SK-N-SH treated with all-trans-retinoic acid at 6 μM for 48 hours (cell line): ENCODE measurements around the gene ERMARD.

Experiments used
- ATAC-seq: fragments of 200-7000 bp; cut with Tn5 transposase; 3 replicates; pipeline ENCODE4 v1.9.1; 2020; ENCODE audit warnings: mild to moderate bottlenecking, moderate library complexity
- BACH2 ChIP-seq: fragments of 250-450 bp; sonication (Bioruptor Pico); IDR thresholded peaks from 2 replicates; pipeline ENCODE4 v1.9.0; 2021; ENCODE audit warnings: mild to moderate bottlenecking, borderline replicate concordance
- CREB5 ChIP-seq: fragments of 250-450 bp; sonication (Bioruptor Pico); IDR thresholded peaks from 2 replicates; pipeline ENCODE4 v1.5.1; 2020; ENCODE audit warnings: low read depth, mild to moderate bottlenecking, moderate library complexity
- CSDC2 ChIP-seq: fragments of 250-450 bp; sonication (Bioruptor Pico); IDR thresholded peaks from 2 replicates; pipeline ENCODE4 v1.5.0; 2020; ENCODE audit warnings: mild to moderate bottlenecking, moderate library complexity
- CSRNP3 ChIP-seq: fragments of 250-450 bp; sonication (Bioruptor Pico); IDR thresholded peaks from 2 replicates; pipeline ENCODE4 v1.5.1; 2021; ENCODE audit warnings: mild to moderate bottlenecking, moderate library complexity
- ESRRG ChIP-seq: fragments of 250-450 bp; sonication (Bioruptor Pico); IDR thresholded peaks from 2 replicates; pipeline ENCODE4 v1.6.1; 2021; ENCODE audit warnings: mild to moderate bottlenecking
- GLIS3 ChIP-seq: fragments of 250-450 bp; sonication (Bioruptor Pico); IDR thresholded peaks from 2 replicates; pipeline ENCODE4 v1.5.0; 2020; ENCODE audit warnings: mild to moderate bottlenecking, moderate library complexity
- ISL1 ChIP-seq: fragments of 250-450 bp; sonication (Bioruptor Pico); IDR thresholded peaks from 2 replicates; pipeline ENCODE4 v2.1.2; 2022; ENCODE audit warnings: mild to moderate bottlenecking, moderate library complexity
- OSR1 ChIP-seq: fragments of 250-450 bp; sonication (Bioruptor Pico); IDR thresholded peaks from 2 replicates; pipeline ENCODE4 v1.8.0; 2022; ENCODE audit warnings: moderate library complexity, mild to moderate bottlenecking, inconsistent platforms
- PATZ1 ChIP-seq: fragments of 250-450 bp; sonication (Bioruptor Pico); IDR thresholded peaks from 2 replicates; pipeline ENCODE4 v1.8.0; 2020; ENCODE audit warnings: mild to moderate bottlenecking, moderate library complexity, borderline replicate concordance
- POU6F1 ChIP-seq: fragments of 250-450 bp; sonication (Bioruptor Pico); IDR thresholded peaks from 2 replicates; pipeline ENCODE4 v1.8.0; 2021; ENCODE audit warnings: low read depth, mild to moderate bottlenecking, moderate library complexity, borderline replicate concordance
- PPARA ChIP-seq: fragments of 250-450 bp; sonication (Bioruptor Pico); IDR thresholded peaks from 2 replicates; pipeline ENCODE4 v1.5.0; 2020; ENCODE audit warnings: mild to moderate bottlenecking, borderline replicate concordance
- RARB ChIP-seq: fragments of 250-450 bp; sonication (Bioruptor Pico); IDR thresholded peaks from 2 replicates; pipeline ENCODE4 v1.8.0; 2021; ENCODE audit warnings: mild to moderate bottlenecking, moderate library complexity
- TCF4 ChIP-seq: fragments of 250-450 bp; sonication (Bioruptor Pico); IDR thresholded peaks from 2 replicates; pipeline ENCODE4 v1.8.0; 2021; ENCODE audit warnings: mild to moderate bottlenecking, moderate library complexity, borderline replicate concordance
- TOX ChIP-seq: fragments of 250-450 bp; sonication (Bioruptor Pico); IDR thresholded peaks from 2 replicates; pipeline ENCODE4 v1.8.0; 2021; ENCODE audit warnings: mild to moderate bottlenecking, moderate library complexity, borderline replicate concordance
- TSHZ2 ChIP-seq: fragments of 250-450 bp; sonication (Bioruptor Pico); IDR thresholded peaks from 2 replicates; pipeline ENCODE4 v1.5.0; 2020; ENCODE audit warnings: mild to moderate bottlenecking, moderate library complexity
- ZC3H10 ChIP-seq: fragments of 250-450 bp; sonication (Bioruptor Pico); IDR thresholded peaks from 2 replicates; pipeline ENCODE4 v1.5.1; 2021; ENCODE audit warnings: mild to moderate bottlenecking, moderate library complexity
- ZFP3 ChIP-seq: fragments of 250-450 bp; sonication (Bioruptor Pico); IDR thresholded peaks from 2 replicates; pipeline ENCODE4 v1.5.0; 2020; ENCODE audit warnings: mild to moderate bottlenecking, moderate library complexity
- ZFP30 ChIP-seq: fragments of 450-650 bp; formaldehyde crosslinking; IDR thresholded peaks from 2 replicates; pipeline ENCODE4 v1.5.0; 2022; ENCODE audit warnings: mild to moderate bottlenecking, moderate library complexity
- ZNF565 ChIP-seq: fragments of 450-650 bp; formaldehyde crosslinking; conservative IDR thresholded peaks from 2 replicates; pipeline ENCODE4 v1.5.0; 2020; ENCODE audit warnings: low read depth, mild to moderate bottlenecking, moderate library complexity
- ZNF8 ChIP-seq: fragments of 450-650 bp; formaldehyde crosslinking; IDR thresholded peaks from 2 replicates; pipeline ENCODE4 v1.5.0; 2020; ENCODE audit warnings: mild to moderate bottlenecking, moderate library complexity

Gene ERMARD

GRCh38 chr6:169807699-169808607, 56.5 kb downstream of the ERMARD start:
- TF ChIP-seq TCF4 (CRISPR knock-in tag) (no peak), TSHZ2 (CRISPR knock-in tag) (no peak), RARB (CRISPR knock-in tag) (no peak), POU6F1 (CRISPR knock-in tag) (no peak), TOX (CRISPR knock-in tag) (no peak), ZNF565 (CRISPR knock-in tag) (no peak), CSDC2 (CRISPR knock-in tag) (no peak), PATZ1 (CRISPR knock-in tag) (no peak), GLIS3 (CRISPR knock-in tag) (no peak), PPARA (CRISPR knock-in tag) (no peak), CSRNP3 (CRISPR knock-in tag) (no peak), ZC3H10 (CRISPR knock-in tag) (no peak), ISL1 (no peak), BACH2 (CRISPR knock-in tag) (no peak), OSR1 (CRISPR knock-in tag) (no peak), ZFP3 (no peak), ESRRG (CRISPR knock-in tag) (no peak), ZFP30 (CRISPR knock-in tag) (no peak)
- TF ChIP-seq, all 23 proteins: peak for 0
- ATAC-seq, result no peak

- ATAC-seq, result no peak
- no peak for TF ChIP-seq RARB (CRISPR knock-in tag)
- TF ChIP-seq, all 23 proteins: peak for 0
These were observed 57.2 kb downstream of the ERMARD start for GRCh38 chr6:169808608-169808967.

- TF ChIP-seq GLIS3 (CRISPR knock-in tag) (no peak), BACH2 (CRISPR knock-in tag) (no peak), PATZ1 (CRISPR knock-in tag) (no peak), ZFP3 (no peak), TCF4 (CRISPR knock-in tag) (no peak), CREB5 (no peak), ZNF8 (no peak), OSR1 (CRISPR knock-in tag) (no peak), ZFP30 (CRISPR knock-in tag) (no peak), RARB (CRISPR knock-in tag) (no peak), ZC3H10 (CRISPR knock-in tag) (no peak)
- TF ChIP-seq, all 23 proteins: peak for 0
These were observed 58.0 kb downstream of the ERMARD start for GRCh38 chr6:169809386-169809785.

More at GRCh38 chr6:169809386-169809785, 58.0 kb downstream of the ERMARD start:
- no peak for ATAC-seq
